ENCODE data around the gene DUOX2. TPM values are rescaled to one million over a fixed set of nuclear protein-coding genes. Genes with fewer than 3 reads are reported as not detected.

DUOX2 gene
- total and polyA plus RNA-seq, 2 of the 13 experiments (the other 11 are each of a cell fraction or from before 2014, with no cell fraction given), result 0.08 TPM; not detected in 1

DNA sequence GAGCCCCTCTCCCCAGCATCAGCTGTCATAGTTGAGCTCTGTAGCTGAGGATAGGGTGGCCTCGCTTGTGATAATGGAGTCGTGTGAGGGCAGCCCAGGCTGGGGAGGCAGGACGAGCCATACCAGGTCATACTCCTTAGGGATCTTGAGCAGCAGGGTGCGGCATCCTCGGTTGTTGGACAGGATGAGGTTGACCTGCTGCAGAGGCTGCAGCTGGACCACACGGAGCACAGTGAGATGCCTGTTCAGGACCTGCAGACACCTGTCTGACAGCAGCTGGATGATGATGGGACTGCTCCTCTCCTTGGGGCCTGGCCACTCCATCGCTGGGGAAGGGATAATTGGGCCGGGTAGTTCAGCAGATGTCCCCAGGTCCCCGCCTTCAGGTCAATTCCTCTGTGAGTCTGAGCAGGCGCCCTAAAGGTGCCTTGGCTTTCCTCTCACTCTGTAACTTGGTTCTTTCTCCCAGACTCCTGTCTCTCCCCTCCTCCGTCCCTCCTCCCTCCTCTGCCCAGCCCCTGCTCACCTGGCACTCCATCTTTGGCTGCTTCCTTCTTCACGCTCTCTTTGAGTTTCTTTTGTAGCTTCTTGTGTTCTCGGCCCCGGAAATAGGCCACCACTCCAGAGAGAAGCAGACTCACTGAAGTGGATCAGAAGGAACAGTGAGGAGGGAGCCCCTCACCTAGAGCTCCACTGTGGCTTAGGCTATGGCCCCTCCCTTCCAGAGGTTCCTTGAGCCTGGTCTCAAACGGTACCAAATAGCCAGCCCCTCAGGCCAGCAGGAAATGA lies 7.8 kb downstream of the DUOX2 start:
- Histone ChIP-seq H4K20me1 (ENCODE audit: insufficient read depth, low read length) (no peaks in the 10 kb centered on the region), H2AFZ (ENCODE audit: low read length) (no peak overlapping the region), H3K4me1 (ENCODE audit: insufficient read depth, low read length) (no peaks in the 10 kb centered on the region), H3K9ac (ENCODE audit: insufficient read depth, low read depth, low read length) (no peak overlapping the region), H3K4me2 (ENCODE audit: low read depth, low read length) (no peak overlapping the region), H3K4me3 (replicated peaks in 1 of 3; ENCODE audit: insufficient read depth in 1 of 3, low read depth in 2 of 3, low read length in 3 of 3) (no peak overlapping the region), H3K9me3 (ENCODE audit: low read length) (no peaks in the 10 kb centered on the region), H3K79me2 (ENCODE audit: insufficient read depth, low read length) (no peaks in the 10 kb centered on the region), H3K27me3 (ENCODE audit: control insufficient read depth in 1 of 2, insufficient read depth in 2 of 2, low read length in 2 of 2) (peaks cover 6 to 34% of the 10 kb centered on the region in 2 experiments; a peak in 4 of 5 replicates), H3K36me3 (replicated peaks in 1 of 2; ENCODE audit: control insufficient read depth in 1 of 2, insufficient read depth in 2 of 2, low read length in 2 of 2) (no peaks in the 10 kb centered on the region), H3K27ac (ENCODE audit: extremely low read length, insufficient read depth, low read length) (no peak overlapping the region)
- intact Hi-C loops (cut with micrococcal nuclease; ENCODE audit: unreplicated experiment) (no loop called here), in situ Hi-C loops (cut with HindIII; ENCODE audit: extremely low pct_ligation_motif_present, low pct_unique_long_range_greater_than_20kb) (no loop called here)
- ATAC-seq, result no peak
- ChIA-PET POLR2A (no interaction called here), CTCF (ENCODE audit: low intra/inter-chr PET ratio, low total read pairs) (no interaction called here)
- DNase-seq (ENCODE audit: low spot score), result no peak
- 37% methylated on average over 10 of the region's 15 CpGs for WGBS (ENCODE audit: low lambda C conversion rate)
- BruUV-seq (replicated peaks), result no TSS peak
- no peak for FAIRE-seq
- TF ChIP-seq MAFG (CRISPR knock-in tag; IDR thresholded peaks at IDR 0.05), result no peak
- no peak for TF ChIP-seq RELA (CRISPR knock-in tag; IDR thresholded peaks at IDR 0.05)
- TF ChIP-seq ARNT (IDR thresholded peaks at IDR 0.05), result no peak
- TF ChIP-seq, protein P1, sequence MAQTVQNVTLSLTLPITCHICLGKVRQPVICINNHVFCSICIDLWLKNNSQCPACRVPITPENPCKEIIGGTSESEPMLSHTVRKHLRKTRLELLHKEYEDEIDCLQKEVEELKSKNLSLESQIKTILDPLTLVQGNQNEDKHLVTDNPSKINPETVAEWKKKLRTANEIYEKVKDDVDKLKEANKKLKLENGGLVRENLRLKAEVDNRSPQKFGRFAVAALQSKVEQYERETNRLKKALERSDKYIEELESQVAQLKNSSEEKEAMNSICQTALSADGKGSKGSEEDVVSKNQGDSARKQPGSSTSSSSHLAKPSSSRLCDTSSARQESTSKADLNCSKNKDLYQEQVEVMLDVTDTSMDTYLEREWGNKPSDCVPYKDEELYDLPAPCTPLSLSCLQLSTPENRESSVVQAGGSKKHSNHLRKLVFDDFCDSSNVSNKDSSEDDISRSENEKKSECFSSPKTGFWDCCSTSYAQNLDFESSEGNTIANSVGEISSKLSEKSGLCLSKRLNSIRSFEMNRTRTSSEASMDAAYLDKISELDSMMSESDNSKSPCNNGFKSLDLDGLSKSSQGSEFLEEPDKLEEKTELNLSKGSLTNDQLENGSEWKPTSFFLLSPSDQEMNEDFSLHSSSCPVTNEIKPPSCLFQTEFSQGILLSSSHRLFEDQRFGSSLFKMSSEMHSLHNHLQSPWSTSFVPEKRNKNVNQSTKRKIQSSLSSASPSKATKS (CRISPR knock-in tag; IDR thresholded peaks at IDR 0.05), result no peak
- TF ChIP-seq, protein P2, sequence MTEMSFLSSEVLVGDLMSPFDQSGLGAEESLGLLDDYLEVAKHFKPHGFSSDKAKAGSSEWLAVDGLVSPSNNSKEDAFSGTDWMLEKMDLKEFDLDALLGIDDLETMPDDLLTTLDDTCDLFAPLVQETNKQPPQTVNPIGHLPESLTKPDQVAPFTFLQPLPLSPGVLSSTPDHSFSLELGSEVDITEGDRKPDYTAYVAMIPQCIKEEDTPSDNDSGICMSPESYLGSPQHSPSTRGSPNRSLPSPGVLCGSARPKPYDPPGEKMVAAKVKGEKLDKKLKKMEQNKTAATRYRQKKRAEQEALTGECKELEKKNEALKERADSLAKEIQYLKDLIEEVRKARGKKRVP (CRISPR knock-in tag; IDR thresholded peaks at IDR 0.05), result no peak
- TF ChIP-seq, protein P3, sequence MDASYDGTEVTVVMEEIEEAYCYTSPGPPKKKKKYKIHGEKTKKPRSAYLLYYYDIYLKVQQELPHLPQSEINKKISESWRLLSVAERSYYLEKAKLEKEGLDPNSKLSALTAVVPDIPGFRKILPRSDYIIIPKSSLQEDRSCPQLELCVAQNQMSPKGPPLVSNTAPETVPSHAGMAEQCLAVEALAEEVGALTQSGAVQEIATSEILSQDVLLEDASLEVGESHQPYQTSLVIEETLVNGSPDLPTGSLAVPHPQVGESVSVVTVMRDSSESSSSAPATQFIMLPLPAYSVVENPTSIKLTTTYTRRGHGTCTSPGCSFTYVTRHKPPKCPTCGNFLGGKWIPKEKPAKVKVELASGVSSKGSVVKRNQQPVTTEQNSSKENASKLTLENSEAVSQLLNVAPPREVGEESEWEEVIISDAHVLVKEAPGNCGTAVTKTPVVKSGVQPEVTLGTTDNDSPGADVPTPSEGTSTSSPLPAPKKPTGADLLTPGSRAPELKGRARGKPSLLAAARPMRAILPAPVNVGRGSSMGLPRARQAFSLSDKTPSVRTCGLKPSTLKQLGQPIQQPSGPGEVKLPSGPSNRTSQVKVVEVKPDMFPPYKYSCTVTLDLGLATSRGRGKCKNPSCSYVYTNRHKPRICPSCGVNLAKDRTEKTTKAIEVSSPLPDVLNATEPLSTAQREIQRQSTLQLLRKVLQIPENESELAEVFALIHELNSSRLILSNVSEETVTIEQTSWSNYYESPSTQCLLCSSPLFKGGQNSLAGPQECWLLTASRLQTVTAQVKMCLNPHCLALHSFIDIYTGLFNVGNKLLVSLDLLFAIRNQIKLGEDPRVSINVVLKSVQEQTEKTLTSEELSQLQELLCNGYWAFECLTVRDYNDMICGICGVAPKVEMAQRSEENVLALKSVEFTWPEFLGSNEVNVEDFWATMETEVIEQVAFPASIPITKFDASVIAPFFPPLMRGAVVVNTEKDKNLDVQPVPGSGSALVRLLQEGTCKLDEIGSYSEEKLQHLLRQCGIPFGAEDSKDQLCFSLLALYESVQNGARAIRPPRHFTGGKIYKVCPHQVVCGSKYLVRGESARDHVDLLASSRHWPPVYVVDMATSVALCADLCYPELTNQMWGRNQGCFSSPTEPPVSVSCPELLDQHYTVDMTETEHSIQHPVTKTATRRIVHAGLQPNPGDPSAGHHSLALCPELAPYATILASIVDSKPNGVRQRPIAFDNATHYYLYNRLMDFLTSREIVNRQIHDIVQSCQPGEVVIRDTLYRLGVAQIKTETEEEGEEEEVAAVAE (CRISPR knock-in tag; IDR thresholded peaks at IDR 0.05; ENCODE audit: borderline replicate concordance), result no peak
- TF ChIP-seq, protein P4, sequence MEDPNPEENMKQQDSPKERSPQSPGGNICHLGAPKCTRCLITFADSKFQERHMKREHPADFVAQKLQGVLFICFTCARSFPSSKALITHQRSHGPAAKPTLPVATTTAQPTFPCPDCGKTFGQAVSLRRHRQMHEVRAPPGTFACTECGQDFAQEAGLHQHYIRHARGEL (CRISPR knock-in tag; IDR thresholded peaks at IDR 0.05), result no peak
- TF ChIP-seq HDAC1 (CRISPR knock-in tag; IDR thresholded peaks at IDR 0.05), result no peak
- TF ChIP-seq, protein P5, sequence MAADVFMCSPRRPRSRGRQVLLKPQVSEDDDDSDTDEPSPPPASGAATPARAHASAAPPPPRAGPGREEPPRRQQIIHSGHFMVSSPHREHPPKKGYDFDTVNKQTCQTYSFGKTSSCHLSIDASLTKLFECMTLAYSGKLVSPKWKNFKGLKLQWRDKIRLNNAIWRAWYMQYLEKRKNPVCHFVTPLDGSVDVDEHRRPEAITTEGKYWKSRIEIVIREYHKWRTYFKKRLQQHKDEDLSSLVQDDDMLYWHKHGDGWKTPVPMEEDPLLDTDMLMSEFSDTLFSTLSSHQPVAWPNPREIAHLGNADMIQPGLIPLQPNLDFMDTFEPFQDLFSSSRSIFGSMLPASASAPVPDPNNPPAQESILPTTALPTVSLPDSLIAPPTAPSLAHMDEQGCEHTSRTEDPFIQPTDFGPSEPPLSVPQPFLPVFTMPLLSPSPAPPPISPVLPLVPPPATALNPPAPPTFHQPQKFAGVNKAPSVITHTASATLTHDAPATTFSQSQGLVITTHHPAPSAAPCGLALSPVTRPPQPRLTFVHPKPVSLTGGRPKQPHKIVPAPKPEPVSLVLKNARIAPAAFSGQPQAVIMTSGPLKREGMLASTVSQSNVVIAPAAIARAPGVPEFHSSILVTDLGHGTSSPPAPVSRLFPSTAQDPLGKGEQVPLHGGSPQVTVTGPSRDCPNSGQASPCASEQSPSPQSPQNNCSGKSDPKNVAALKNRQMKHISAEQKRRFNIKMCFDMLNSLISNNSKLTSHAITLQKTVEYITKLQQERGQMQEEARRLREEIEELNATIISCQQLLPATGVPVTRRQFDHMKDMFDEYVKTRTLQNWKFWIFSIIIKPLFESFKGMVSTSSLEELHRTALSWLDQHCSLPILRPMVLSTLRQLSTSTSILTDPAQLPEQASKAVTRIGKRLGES (CRISPR knock-in tag; IDR thresholded peaks at IDR 0.05; ENCODE audit: borderline replicate concordance), result no peak
- TF ChIP-seq, protein P6, sequence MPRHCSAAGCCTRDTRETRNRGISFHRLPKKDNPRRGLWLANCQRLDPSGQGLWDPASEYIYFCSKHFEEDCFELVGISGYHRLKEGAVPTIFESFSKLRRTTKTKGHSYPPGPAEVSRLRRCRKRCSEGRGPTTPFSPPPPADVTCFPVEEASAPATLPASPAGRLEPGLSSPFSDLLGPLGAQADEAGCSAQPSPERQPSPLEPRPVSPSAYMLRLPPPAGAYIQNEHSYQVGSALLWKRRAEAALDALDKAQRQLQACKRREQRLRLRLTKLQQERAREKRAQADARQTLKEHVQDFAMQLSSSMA (CRISPR knock-in tag; IDR thresholded peaks at IDR 0.05), result no peak
- TF ChIP-seq ZNF761 (CRISPR knock-in tag; conservative IDR thresholded peaks at IDR 0.05), result no peak
